Measurements from ENCODE around the gene CXXC1.
"Not testable (repeated sequence)": the region's sequence is repeated elsewhere in the genome, so short reads cannot be mapped to it uniquely, and the experiment has no call there.

CXXC1 gene

GRCh38 chr18:50266248-50266704, 21.2 kb downstream of the CXXC1 start, which contains the start of gene CFAP53:
TSS of gene CFAP53 (minus strand) at chr18:50266495. CDS start at chr18:50266404, 91 bp downstream.
- TF ChIP-seq CTCF (IDR thresholded peaks at IDR 0.05): no peak
- peaks cover 25% of the 10 kb centered on the region for H3K36me3 ChIP-seq
- no peaks in the 10 kb centered on the region for H3K9me3 ChIP-seq
- H3K4me3 ChIP-seq (ENCODE audit: low read depth in 1 of 2, low read length in 1 of 2): peak within 1 kb of the TSS; percentile 77 to 79
- peaks cover 23 to 40% of the 10 kb centered on the region in 2 experiments for H3K4me1 ChIP-seq (ENCODE audit: control insufficient read depth in 1 of 2, insufficient read depth in 1 of 2, low read depth in 1 of 2, low read length in 1 of 2)
- peaks cover 34% of the 10 kb centered on the region for H3K27me3 ChIP-seq
- H3K27ac ChIP-seq: peak within 1 kb of the TSS; percentile 43

- peaks cover 17 to 22% of the 10 kb centered on the region in 2 experiments for H3K4me1 ChIP-seq (ENCODE audit: control insufficient read depth in 1 of 2, insufficient read depth in 1 of 2, low read depth in 1 of 2, low read length in 1 of 2)
- peaks cover 34% of the 10 kb centered on the region for H3K27me3 ChIP-seq
- H3K9me3 ChIP-seq: no peaks in the 10 kb centered on the region
- no peak for TF ChIP-seq CTCF (IDR thresholded peaks at IDR 0.05)
- no peaks in the 10 kb centered on the region for H3K36me3 ChIP-seq
- no peak overlapping the region for H3K4me3 ChIP-seq (ENCODE audit: low read depth in 1 of 2, low read length in 1 of 2)
- H3K27ac ChIP-seq: no peak overlapping the region
Measured at GRCh38 chr18:50262977-50263376, 24.5 kb downstream of the CXXC1 start.

GRCh38 chr18:50250935-50251334, 36.6 kb downstream of the CXXC1 start:
- H3K36me3 ChIP-seq: no peaks in the 10 kb centered on the region
- H3K4me1 ChIP-seq (ENCODE audit: control insufficient read depth in 1 of 2, insufficient read depth in 1 of 2, low read depth in 1 of 2, low read length in 1 of 2): no peaks in the 10 kb centered on the region
- H3K27ac ChIP-seq: no peak overlapping the region
- no peak overlapping the region for H3K4me3 ChIP-seq (ENCODE audit: low read depth in 1 of 2, low read length in 1 of 2)
- H3K27me3 ChIP-seq: no peaks in the 10 kb centered on the region
- no peaks in the 10 kb centered on the region for H3K9me3 ChIP-seq
- TF ChIP-seq CTCF (IDR thresholded peaks at IDR 0.05): no peak

GRCh38 chr18:50249576-50249975, 37.9 kb downstream of the CXXC1 start:
- Histone ChIP-seq H3K36me3 (no peaks in the 10 kb centered on the region), H3K27ac (no peak overlapping the region), H3K4me1 (ENCODE audit: control insufficient read depth in 1 of 2, insufficient read depth in 1 of 2, low read depth in 1 of 2, low read length in 1 of 2) (no peaks in the 10 kb centered on the region), H3K9me3 (no peaks in the 10 kb centered on the region), H3K4me3 (ENCODE audit: low read depth in 1 of 2, low read length in 1 of 2) (no peak overlapping the region), H3K27me3 (no peaks in the 10 kb centered on the region)
- no peak for TF ChIP-seq CTCF (IDR thresholded peaks at IDR 0.05)

- H3K27ac ChIP-seq: no peak overlapping the region
- no peak for TF ChIP-seq CTCF (IDR thresholded peaks at IDR 0.05)
- no peaks in the 10 kb centered on the region for H3K27me3 ChIP-seq
- no peaks in the 10 kb centered on the region for H3K9me3 ChIP-seq
- no peak overlapping the region for H3K4me3 ChIP-seq (ENCODE audit: low read depth in 1 of 2, low read length in 1 of 2)
- H3K36me3 ChIP-seq: no peaks in the 10 kb centered on the region
- H3K4me1 ChIP-seq (ENCODE audit: control insufficient read depth in 1 of 2, insufficient read depth in 1 of 2, low read depth in 1 of 2, low read length in 1 of 2): no peaks in the 10 kb centered on the region
Measured at GRCh38 chr18:50247561-50247960, 39.9 kb downstream of the CXXC1 start.

GRCh38 chr18:50241768-50242167, 45.7 kb downstream of the CXXC1 start:
- H3K27ac ChIP-seq; H3K27me3 ChIP-seq; H3K36me3 ChIP-seq; H3K9me3 ChIP-seq; H3K4me1 ChIP-seq (ENCODE audit: control insufficient read depth in 1 of 2, insufficient read depth in 1 of 2, low read depth in 1 of 2, low read length in 1 of 2); H3K4me3 ChIP-seq (ENCODE audit: low read depth in 1 of 2, low read length in 1 of 2): not testable (repeated sequence)

Measured in neutrophil (primary cell).